ENCODE measurements around the gene DYSF. TPM values are rescaled to one million over a fixed set of nuclear protein-coding genes. Genes with fewer than 3 reads are reported as not detected.

Gene DYSF
- total RNA-seq, 1 donor = 3.5 TPM

DNA sequence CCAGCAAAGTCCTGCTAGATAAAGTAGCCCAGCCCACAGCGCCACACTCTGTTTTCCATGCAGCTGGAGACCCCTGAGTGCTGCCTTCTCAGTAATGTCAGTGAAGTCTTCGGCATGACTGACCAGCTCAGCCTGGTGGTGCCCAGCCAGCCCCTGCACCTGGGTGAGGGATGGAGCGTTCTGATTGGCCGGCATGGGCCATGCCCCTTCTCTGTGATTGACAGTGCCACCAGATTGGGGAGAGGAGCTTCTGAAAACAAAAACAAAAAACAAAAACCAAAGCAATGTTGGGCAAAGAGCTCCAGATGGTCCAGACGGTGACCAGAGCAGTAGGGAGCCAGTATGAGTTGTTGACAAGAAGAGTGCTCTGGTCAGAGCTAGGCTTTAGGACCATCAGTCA is 122.6 kb downstream of the DYSF start:
- TF ChIP-seq, protein P1, sequence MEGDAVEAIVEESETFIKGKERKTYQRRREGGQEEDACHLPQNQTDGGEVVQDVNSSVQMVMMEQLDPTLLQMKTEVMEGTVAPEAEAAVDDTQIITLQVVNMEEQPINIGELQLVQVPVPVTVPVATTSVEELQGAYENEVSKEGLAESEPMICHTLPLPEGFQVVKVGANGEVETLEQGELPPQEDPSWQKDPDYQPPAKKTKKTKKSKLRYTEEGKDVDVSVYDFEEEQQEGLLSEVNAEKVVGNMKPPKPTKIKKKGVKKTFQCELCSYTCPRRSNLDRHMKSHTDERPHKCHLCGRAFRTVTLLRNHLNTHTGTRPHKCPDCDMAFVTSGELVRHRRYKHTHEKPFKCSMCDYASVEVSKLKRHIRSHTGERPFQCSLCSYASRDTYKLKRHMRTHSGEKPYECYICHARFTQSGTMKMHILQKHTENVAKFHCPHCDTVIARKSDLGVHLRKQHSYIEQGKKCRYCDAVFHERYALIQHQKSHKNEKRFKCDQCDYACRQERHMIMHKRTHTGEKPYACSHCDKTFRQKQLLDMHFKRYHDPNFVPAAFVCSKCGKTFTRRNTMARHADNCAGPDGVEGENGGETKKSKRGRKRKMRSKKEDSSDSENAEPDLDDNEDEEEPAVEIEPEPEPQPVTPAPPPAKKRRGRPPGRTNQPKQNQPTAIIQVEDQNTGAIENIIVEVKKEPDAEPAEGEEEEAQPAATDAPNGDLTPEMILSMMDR (IDR thresholded peaks at IDR 0.05; ENCODE audit: insufficient read depth, low read depth, low read length) = no peak
- no peak overlapping the region for H3K4me3 ChIP-seq (ENCODE audit: low read depth, low read length)
- no peak for DNase-seq (ENCODE audit: low read depth)

GRCh38 chr2:71576541-71576940 is 123.2 kb downstream of the DYSF start:
- TF ChIP-seq, protein P1 (IDR thresholded peaks at IDR 0.05; ENCODE audit: insufficient read depth, low read depth, low read length) = no peak
- no peak for DNase-seq (ENCODE audit: low read depth)
- H3K4me3 ChIP-seq (ENCODE audit: low read depth, low read length) = no peak overlapping the region

- no peak for DNase-seq (ENCODE audit: low read depth)
- TF ChIP-seq, protein P1 (IDR thresholded peaks at IDR 0.05; ENCODE audit: insufficient read depth, low read depth, low read length) = no peak
- H3K4me3 ChIP-seq (ENCODE audit: low read depth, low read length) = no peak overlapping the region
Observed at GRCh38 chr2:71577209-71577608, 123.8 kb downstream of the DYSF start.

DNA sequence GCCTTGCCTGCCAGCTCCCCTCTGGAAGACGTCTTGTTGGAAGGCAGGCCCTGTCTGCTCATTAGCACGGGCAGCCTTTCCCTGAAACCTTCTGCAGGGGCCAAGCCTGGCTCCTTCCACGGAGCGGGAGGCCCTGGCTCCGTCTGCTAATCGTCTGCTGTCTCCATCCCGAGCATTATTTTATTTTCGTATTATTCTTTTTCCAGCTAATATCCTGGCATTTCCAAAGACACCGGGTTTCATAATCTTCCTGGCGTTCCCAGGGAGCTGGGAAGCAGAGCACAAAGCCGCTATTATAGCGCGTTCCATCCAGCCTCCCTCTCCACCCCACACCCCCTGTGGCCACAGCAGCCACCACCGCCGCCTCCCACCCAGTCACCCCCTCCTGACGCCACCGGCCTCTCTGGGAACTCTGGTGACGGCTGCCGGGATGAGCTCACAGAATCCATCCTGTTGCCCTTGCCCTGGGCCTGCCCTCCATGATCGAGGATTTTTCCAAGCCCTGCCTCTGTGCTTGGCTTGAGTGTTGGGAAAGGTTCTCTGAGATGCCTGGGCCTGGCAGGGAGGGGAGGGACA is 125.5 kb downstream of the DYSF start:
- no peak overlapping the region for H3K4me3 ChIP-seq (ENCODE audit: low read depth, low read length)
- TF ChIP-seq, protein P1 (IDR thresholded peaks at IDR 0.05; ENCODE audit: insufficient read depth, low read depth, low read length) = no peak
- DNase-seq (ENCODE audit: low read depth) = peak; percentile 30

DNA sequence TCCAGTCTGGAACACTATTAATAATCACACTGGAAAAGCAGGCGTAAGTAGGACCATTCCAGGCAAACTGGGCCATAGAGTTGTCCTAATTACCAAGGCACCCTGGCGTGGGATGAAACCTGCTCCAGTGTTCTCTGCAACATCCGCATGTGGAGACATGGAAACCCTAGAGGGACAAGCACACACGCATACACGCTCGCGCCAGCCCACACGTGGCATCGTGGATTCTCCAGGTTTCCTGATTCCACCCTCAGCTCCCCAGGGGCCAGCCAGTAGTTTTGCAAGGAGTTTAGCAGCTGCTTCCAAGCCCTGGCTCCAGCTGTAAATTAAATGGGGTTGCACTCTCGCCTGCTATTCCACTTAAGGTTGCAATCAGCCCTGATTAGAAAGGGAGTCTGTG is 127.7 kb downstream of the DYSF start:
- no peak overlapping the region for H3K4me3 ChIP-seq (ENCODE audit: low read depth, low read length)
- no peak for DNase-seq (ENCODE audit: low read depth)
- TF ChIP-seq, protein P1 (IDR thresholded peaks at IDR 0.05; ENCODE audit: insufficient read depth, low read depth, low read length) = no peak

GRCh38 chr2:71583876-71584275 is 130.5 kb downstream of the DYSF start:
- no peak for DNase-seq (ENCODE audit: low read depth)
- TF ChIP-seq, protein P1 (IDR thresholded peaks at IDR 0.05; ENCODE audit: insufficient read depth, low read depth, low read length) = no peak
- H3K4me3 ChIP-seq (ENCODE audit: low read depth, low read length) = no peak overlapping the region

DNA sequence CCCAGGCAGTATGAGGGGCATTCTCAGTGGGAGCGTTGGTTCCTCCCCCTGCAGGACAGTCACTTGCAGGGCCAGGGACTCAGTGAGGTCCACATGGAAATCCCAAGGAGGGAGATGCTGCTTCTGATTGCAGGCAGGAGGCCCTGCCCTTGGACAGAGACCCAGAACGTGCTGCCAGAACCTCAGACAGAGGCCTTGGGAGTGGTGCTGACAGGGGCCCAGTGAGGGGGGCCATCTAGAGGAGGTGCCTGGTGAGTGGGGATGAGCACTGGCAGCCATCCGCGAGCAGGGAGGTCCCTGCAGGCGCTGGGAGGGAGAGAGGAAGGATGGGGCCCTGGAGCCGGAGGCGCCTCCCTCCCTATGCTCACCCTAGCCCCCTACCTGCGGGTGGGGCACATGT is 133.1 kb downstream of the DYSF start:
- TF ChIP-seq, protein P1 (IDR thresholded peaks at IDR 0.05; ENCODE audit: insufficient read depth, low read depth, low read length) = no peak
- H3K4me3 ChIP-seq (ENCODE audit: low read depth, low read length) = no peak overlapping the region
- DNase-seq (ENCODE audit: low read depth) = no peak
